Measurements from ENCODE around the gene PHACTR1. TPM values are rescaled to one million over a fixed set of nuclear protein-coding genes. Genes with fewer than 3 reads are reported as not detected.

PHACTR1 gene
- polyA plus RNA-seq, 3 donors, result 9.9 to 14.8 (median 12.4) TPM

GRCh38 chr6:12974551-12974950, 258.0 kb downstream of the PHACTR1 start:
- DNase-seq (ENCODE audit: low read depth in 3 of 3, low spot score in 2 of 3), result no peak

GRCh38 chr6:12976366-12976765, 259.8 kb downstream of the PHACTR1 start:
- DNase-seq (ENCODE audit: low read depth in 3 of 3, low spot score in 2 of 3), result no peak

- DNase-seq (ENCODE audit: low read depth in 3 of 3, low spot score in 2 of 3), result no peak
Observed at GRCh38 chr6:12977206-12977605, 260.6 kb downstream of the PHACTR1 start.

- DNase-seq (ENCODE audit: low read depth in 3 of 3, low spot score in 2 of 3), result no peak
Observed at GRCh38 chr6:12977806-12978205, 261.2 kb downstream of the PHACTR1 start.

- no peak for DNase-seq (ENCODE audit: low read depth in 3 of 3, low spot score in 2 of 3)
Observed at GRCh38 chr6:12980741-12981140, 264.2 kb downstream of the PHACTR1 start.

- no peak for DNase-seq (ENCODE audit: low read depth in 3 of 3, low spot score in 2 of 3)
Observed at GRCh38 chr6:12984776-12985175, 268.2 kb downstream of the PHACTR1 start.

- no peak for DNase-seq (ENCODE audit: low read depth in 3 of 3, low spot score in 2 of 3)
Observed at GRCh38 chr6:12987783-12988182, 271.2 kb downstream of the PHACTR1 start.

GRCh38 chr6:12990162-12990561, 273.6 kb downstream of the PHACTR1 start:
- DNase-seq (ENCODE audit: low read depth in 3 of 3, low spot score in 2 of 3), result no peak

- no peak for DNase-seq (ENCODE audit: low read depth in 3 of 3, low spot score in 2 of 3)
Observed at GRCh38 chr6:12991435-12991834, 274.9 kb downstream of the PHACTR1 start.

- DNase-seq (ENCODE audit: low read depth in 3 of 3, low spot score in 2 of 3), result no peak
Observed at GRCh38 chr6:12992770-12993169, 276.2 kb downstream of the PHACTR1 start.

GRCh38 chr6:12993283-12993898, 276.8 kb downstream of the PHACTR1 start:
- DNase-seq (ENCODE audit: low read depth in 3 of 3, low spot score in 2 of 3), result no peak

- no peak for DNase-seq (ENCODE audit: low read depth in 3 of 3, low spot score in 2 of 3)
Observed at GRCh38 chr6:12995419-12995818, 278.9 kb downstream of the PHACTR1 start.

GRCh38 chr6:13000537-13000936, 284.0 kb downstream of the PHACTR1 start:
- no peak for DNase-seq (ENCODE audit: low read depth in 3 of 3, low spot score in 2 of 3)

GRCh38 chr6:13001927-13002326, 285.4 kb downstream of the PHACTR1 start:
- DNase-seq (ENCODE audit: low read depth in 3 of 3, low spot score in 2 of 3), result no peak

GRCh38 chr6:13004601-13005000, 288.0 kb downstream of the PHACTR1 start:
- no peak for DNase-seq (ENCODE audit: low read depth in 3 of 3, low spot score in 2 of 3)

GRCh38 chr6:13005994-13006393, 289.4 kb downstream of the PHACTR1 start:
- no peak for DNase-seq (ENCODE audit: low read depth in 3 of 3, low spot score in 2 of 3)

GRCh38 chr6:13006578-13007300, 290.2 kb downstream of the PHACTR1 start:
- DNase-seq (ENCODE audit: low read depth in 3 of 3, low spot score in 2 of 3), result no peak

GRCh38 chr6:13007744-13008143, 291.2 kb downstream of the PHACTR1 start:
- DNase-seq (ENCODE audit: low read depth in 3 of 3, low spot score in 2 of 3), result no peak

- no peak for DNase-seq (ENCODE audit: low read depth in 3 of 3, low spot score in 2 of 3)
Observed at GRCh38 chr6:13009031-13009430, 292.5 kb downstream of the PHACTR1 start.

GRCh38 chr6:13009461-13009860, 292.9 kb downstream of the PHACTR1 start:
- DNase-seq (ENCODE audit: low read depth in 3 of 3, low spot score in 2 of 3), result no peak

- DNase-seq (ENCODE audit: low read depth in 3 of 3, low spot score in 2 of 3), result no peak
Observed at GRCh38 chr6:13011612-13012146, 295.1 kb downstream of the PHACTR1 start.

- DNase-seq (ENCODE audit: low read depth in 3 of 3, low spot score in 2 of 3), result no peak
Observed at GRCh38 chr6:13012296-13012695, 295.7 kb downstream of the PHACTR1 start.

Data from right renal cortex interstitium (tissue), 3 donors.